ACC112 (cell line): Measurements from ENCODE around the gene C2orf76.
A peak's percentile ranks its signal among the peaks of the same experiment; 100 is the strongest.

Experiments used
- H2AFZ ChIP-seq: fragments of 200-600 bp; sonication (generic); one replicate; pipeline ENCODE4 v1.6.0; 2017; ENCODE audit warnings: antibody characterized with exemption, low read length; ENCODE audit not compliant: unreplicated experiment
- H3K27ac ChIP-seq: fragments of 200-600 bp; sonication (generic); 2 replicates; pipeline ENCODE4 v1.5.1; 2014; ENCODE audit warnings: low read depth, mild to moderate bottlenecking, antibody characterized with exemption, low read length, moderate library complexity
- H3K27me3 ChIP-seq: fragments of 200-600 bp; sonication (generic); 2 replicates; pipeline ENCODE4 v1.6.1; 2014; ENCODE audit warnings: mild to moderate bottlenecking, antibody characterized with exemption, low read length, moderate library complexity, mixed read lengths; ENCODE audit not compliant: insufficient read depth
- H3K36me3 ChIP-seq: fragments of 200-600 bp; sonication (generic); 2 replicates; pipeline ENCODE4 v1.6.1; 2016; ENCODE audit warnings: mild to moderate bottlenecking, antibody characterized with exemption, low read length, moderate library complexity, mixed read lengths; ENCODE audit not compliant: insufficient read depth
- H3K4me1 ChIP-seq: fragments of 200-600 bp; sonication (generic); one replicate; pipeline ENCODE4 v1.6.1; 2016; ENCODE audit warnings: low read length, mixed read lengths; ENCODE audit not compliant: insufficient read depth, unreplicated experiment, control insufficient read depth
- H3K4me3 ChIP-seq: fragments of 200-600 bp; sonication (generic); 2 replicates; pipeline ENCODE4 v1.5.1; 2014; ENCODE audit warnings: mild to moderate bottlenecking, low read depth, low read length
- H3K79me2 ChIP-seq: fragments of 200-600 bp; sonication (generic); one replicate; pipeline ENCODE4 v1.6.0; 2016; ENCODE audit warnings: low read length; ENCODE audit not compliant: control insufficient read depth, unreplicated experiment, insufficient read depth

The C2orf76 gene

DNA sequence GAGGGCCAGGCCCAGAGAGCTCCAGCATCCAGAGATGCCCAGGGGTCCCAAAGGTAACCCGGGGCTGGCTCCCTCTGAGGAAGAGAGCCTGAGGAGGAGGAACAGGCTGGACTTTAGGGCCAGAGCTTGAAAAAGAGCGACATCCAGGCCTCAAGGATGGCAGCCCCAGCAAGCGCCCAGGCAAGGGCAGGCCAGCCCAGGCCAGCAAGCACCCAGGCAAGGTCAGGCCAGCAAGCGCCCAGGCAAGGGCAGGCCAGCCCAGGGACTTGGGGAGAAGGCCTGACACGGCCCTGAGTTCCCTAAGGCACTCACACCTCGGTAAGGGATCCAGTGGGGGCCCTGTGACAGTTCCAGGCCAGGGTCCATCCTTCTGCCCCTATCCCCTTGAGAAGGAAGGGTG, 30.6 kb upstream of the C2orf76 start:
- no peaks in the 10 kb centered on the region; the same call in 1 of the 2 replicates for H3K27me3 ChIP-seq
- H3K4me1 ChIP-seq, result no peaks in the 10 kb centered on the region
- H3K27ac ChIP-seq, result no peak overlapping the region
- H2AFZ ChIP-seq, result no peak overlapping the region
- no peaks in the 10 kb centered on the region for H3K36me3 ChIP-seq
- H3K79me2 ChIP-seq, result no peaks in the 10 kb centered on the region
- no peak overlapping the region for H3K4me3 ChIP-seq

- Histone ChIP-seq H3K27me3 (no peaks in the 10 kb centered on the region), H3K79me2 (no peaks in the 10 kb centered on the region), H3K4me1 (peaks cover 11% of the 10 kb centered on the region), H3K27ac (no peak overlapping the region), H2AFZ (no peak overlapping the region), H3K36me3 (no peaks in the 10 kb centered on the region), H3K4me3 (no peak overlapping the region)
Observed at GRCh38 chr2:119393971-119394748, 27.5 kb upstream of the C2orf76 start.

DNA sequence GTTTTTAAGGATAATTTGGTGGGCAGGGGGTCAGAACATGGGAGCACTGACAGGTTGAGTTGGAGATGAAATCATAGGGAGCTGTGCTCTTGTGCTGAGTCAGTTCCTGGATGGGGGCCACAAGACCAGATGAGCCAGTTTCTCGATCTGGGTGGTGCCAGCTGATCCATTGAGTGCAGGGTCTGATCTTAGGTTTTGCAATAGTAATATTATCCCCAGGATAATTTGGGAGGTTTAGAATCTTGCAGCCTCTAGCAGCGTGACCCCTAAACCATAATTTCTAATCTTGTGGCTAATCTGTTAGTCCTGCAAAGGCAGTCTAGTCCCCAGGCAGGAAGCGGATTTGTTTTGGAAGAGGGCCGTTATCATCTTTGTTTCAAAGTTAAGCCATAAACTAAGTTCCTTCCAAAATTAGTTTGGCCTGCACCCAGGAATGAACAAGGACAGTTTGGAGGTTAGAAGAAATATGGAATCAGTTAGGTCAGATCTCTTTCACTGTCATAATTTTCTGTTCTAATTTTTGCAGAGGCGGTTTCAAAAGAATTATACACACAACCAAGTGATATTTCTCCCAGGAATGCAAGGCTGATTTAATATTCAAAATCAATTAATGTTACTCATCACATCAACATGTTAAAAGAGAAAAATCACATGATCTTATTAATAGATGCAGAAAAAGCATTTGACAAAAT, 23.1 kb upstream of the C2orf76 start:
- peaks cover 34% of the 10 kb centered on the region for H3K4me1 ChIP-seq
- peak overlapping the region; percentile 13; the same call in 1 of the 2 replicates for H3K4me3 ChIP-seq
- H3K27me3 ChIP-seq, result no peaks in the 10 kb centered on the region
- H3K27ac ChIP-seq, result peak overlapping the region; percentile 17; the same call in 1 of the 2 replicates
- H2AFZ ChIP-seq, result peak overlapping the region; percentile 15
- H3K36me3 ChIP-seq, result no peaks in the 10 kb centered on the region
- no peaks in the 10 kb centered on the region for H3K79me2 ChIP-seq

DNA sequence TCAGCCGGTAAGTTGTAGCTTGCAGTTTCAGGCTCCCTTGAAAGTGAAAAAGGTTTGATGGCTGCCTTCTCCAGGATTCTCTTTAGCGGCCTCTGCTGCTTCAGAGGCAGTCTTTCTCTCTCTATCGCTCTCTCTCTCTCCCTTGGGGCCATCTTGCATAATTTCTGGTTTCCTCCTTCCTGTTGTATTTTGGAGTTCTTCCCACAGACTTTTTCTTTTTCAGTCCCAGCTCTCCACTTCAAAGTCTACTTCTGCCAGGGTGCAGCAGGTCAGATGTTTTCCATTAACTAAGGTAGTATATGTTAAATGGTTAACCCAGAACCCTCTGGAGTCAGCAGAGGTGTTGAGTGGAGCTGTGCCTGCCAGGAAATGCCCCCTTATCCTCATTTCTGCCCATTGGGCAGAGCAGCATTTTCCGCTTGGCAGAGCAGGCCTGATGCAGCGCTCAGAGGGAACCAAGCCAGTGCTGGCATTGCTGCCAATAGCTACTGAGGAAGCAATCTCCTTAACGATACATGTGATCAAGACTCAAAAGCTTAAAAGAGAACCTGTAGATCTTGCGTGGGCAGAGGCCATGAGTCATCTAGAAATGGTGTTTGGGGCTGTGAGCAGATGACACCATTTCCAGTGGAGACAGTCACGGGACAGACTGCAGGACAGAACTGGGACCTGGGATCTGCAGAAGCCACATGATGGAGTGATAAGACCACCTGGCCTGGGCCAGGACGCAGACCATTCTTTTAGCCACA, 20.9 kb upstream of the C2orf76 start:
- Histone ChIP-seq H3K27me3 (no peaks in the 10 kb centered on the region), H3K36me3 (no peaks in the 10 kb centered on the region), H3K27ac (peak overlapping the region; percentile 85), H3K4me1 (peaks cover 34% of the 10 kb centered on the region), H2AFZ (peak overlapping the region; percentile 46), H3K79me2 (no peaks in the 10 kb centered on the region), H3K4me3 (peak overlapping the region; percentile 49)

- Histone ChIP-seq H3K36me3 (no peaks in the 10 kb centered on the region), H3K4me3 (no peak overlapping the region), H3K27me3 (no peaks in the 10 kb centered on the region), H3K4me1 (peaks cover 34% of the 10 kb centered on the region), H3K79me2 (no peaks in the 10 kb centered on the region), H2AFZ (no peak overlapping the region), H3K27ac (no peak overlapping the region)
Observed at GRCh38 chr2:119385466-119385865, 18.8 kb upstream of the C2orf76 start.

GRCh38 chr2:119384971-119385370, 18.3 kb upstream of the C2orf76 start:
- Histone ChIP-seq H3K4me3 (no peak overlapping the region), H3K36me3 (no peaks in the 10 kb centered on the region), H3K79me2 (no peaks in the 10 kb centered on the region), H3K27me3 (no peaks in the 10 kb centered on the region), H3K4me1 (peaks cover 30% of the 10 kb centered on the region), H3K27ac (no peak overlapping the region), H2AFZ (no peak overlapping the region)

DNA sequence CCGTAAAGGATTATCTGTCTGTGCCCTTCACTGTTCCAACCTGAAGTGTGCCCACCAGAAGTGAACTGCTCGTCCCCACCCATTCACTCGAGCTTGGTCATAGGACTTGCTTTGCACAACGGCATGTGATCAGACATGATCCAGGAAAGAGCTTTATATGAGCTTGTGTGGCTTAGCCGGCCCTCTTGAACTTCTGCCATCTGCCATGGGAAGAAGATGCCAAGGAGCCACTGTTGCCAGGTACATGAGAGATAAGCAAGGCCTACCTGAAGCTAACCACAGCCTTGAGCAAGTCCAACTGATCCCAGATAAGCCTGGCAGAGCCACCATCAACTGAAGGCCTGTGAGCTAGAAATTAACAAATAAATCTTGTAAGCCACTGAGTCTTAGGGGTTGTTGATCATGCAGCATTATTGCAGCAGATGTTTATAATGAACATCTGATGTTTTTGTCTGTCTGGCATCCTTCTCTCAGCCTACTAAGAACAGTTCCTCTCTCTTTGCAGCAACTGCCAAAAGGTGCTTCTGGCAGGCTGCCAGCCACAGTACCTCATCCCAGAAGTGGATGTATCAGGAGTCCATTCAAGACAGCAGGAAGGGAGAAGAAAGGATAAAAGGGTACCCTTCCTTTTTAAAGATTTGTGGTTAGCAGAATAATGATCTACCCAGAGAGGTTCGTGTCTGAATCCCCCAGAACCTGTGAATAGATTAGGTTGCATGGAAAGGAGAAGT, 16.9 kb upstream of the C2orf76 start:
- Histone ChIP-seq H3K36me3 (no peaks in the 10 kb centered on the region), H3K4me3 (no peak overlapping the region), H3K27ac (no peak overlapping the region), H3K79me2 (no peaks in the 10 kb centered on the region), H2AFZ (no peak overlapping the region), H3K4me1 (peaks cover 17% of the 10 kb centered on the region), H3K27me3 (no peaks in the 10 kb centered on the region)

DNA sequence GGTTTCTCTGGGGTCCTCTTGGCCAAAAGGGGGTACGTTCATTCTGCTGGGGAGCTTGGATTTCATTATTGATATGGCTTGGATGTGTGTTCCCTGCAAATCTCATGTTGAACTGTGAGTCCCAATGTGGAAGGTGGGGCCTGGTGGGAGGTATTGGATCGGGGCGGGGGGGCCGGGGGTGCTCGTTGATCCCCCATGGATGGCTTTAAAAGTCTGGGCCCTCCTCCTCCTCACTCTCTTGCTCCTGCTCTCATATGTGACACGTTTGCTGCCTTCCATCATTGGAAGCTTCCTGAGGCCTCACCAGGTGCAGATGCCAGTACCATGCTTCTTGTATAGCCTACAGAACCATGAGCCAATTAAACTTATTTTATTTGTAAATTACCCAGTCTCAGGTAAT, 11.9 kb upstream of the C2orf76 start:
- H3K4me3 ChIP-seq, result no peak overlapping the region
- H2AFZ ChIP-seq, result no peak overlapping the region
- no peaks in the 10 kb centered on the region for H3K27me3 ChIP-seq
- H3K79me2 ChIP-seq, result no peaks in the 10 kb centered on the region
- H3K4me1 ChIP-seq, result no peaks in the 10 kb centered on the region
- no peaks in the 10 kb centered on the region for H3K36me3 ChIP-seq
- no peak overlapping the region for H3K27ac ChIP-seq

DNA sequence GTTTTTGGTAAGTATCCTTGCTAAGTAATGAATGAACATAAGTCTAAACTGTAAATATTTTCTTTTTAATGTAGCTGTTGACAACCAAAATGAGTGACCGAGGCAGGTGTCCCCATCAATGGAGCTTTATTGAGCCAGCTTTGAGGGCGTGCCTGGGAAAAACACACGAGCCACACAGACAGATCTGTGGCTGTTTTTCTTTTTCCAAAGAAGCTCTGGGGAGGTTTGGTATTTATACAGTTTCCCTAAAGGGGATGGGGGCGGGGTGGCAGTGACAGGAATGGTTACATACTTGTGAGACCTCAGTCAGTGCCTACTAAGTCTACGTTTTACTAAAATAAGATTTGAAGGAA, 11.3 kb upstream of the C2orf76 start:
- H3K27ac ChIP-seq, result no peak overlapping the region
- no peaks in the 10 kb centered on the region for H3K4me1 ChIP-seq
- H3K27me3 ChIP-seq, result no peaks in the 10 kb centered on the region
- H3K36me3 ChIP-seq, result peaks cover 3% of the 10 kb centered on the region; the same call in 1 of the 2 replicates
- no peak overlapping the region for H3K4me3 ChIP-seq
- H3K79me2 ChIP-seq, result no peaks in the 10 kb centered on the region
- H2AFZ ChIP-seq, result no peak overlapping the region

GRCh38 chr2:119377294-119377992, 10.8 kb upstream of the C2orf76 start:
- Histone ChIP-seq H3K4me3 (no peak overlapping the region), H3K79me2 (no peaks in the 10 kb centered on the region), H2AFZ (no peak overlapping the region), H3K36me3 (peaks cover 8% of the 10 kb centered on the region; the same call in 1 of the 2 replicates), H3K27me3 (no peaks in the 10 kb centered on the region), H3K27ac (no peak overlapping the region), H3K4me1 (no peaks in the 10 kb centered on the region)
